K562 (cell line): ENCODE data around the gene ARHGAP25. TPM values are rescaled to one million over a fixed set of nuclear protein-coding genes. Genes with fewer than 3 reads are reported as not detected.

ENCODE experiments used
- ATAC-seq: fragments of 200-7000 bp; cut with Tn5 transposase; 3 replicates; pipeline ENCODE4 v1.9.1; 2020; ENCODE audit warnings: moderate library complexity
- BruUV-seq: library from RNA; stranded (reverse); fragments of 400-500 nt; replicated peaks from 2 replicates; lab custom pipeline; 2021; lab: Mats Ljungman, UMichigan
- CTCF ChIA-PET: fragments of 300-600 bp; formaldehyde crosslinking; extraction: SDS; loops from one replicate; lab custom pipeline; 2021; ENCODE audit warnings: low intra/inter-chr PET ratio; lab: Yijun Ruan, JAX
- POLR2A ChIA-PET: fragments of 300-600, 350-650 bp; sonication (Branson Sonifier 250); formaldehyde crosslinking; extraction: SDS; loops from one replicate; lab custom pipeline; 2021; ENCODE audit warnings: antibody characterized with exemption, inconsistent platforms; lab: Yijun Ruan, JAX
- DNase-seq, 4 experiments: peaks; one replicate each; pipeline versions ENCODE4 v3.0.0 to v3.0.0-alpha.2; 2011 to 2018; ENCODE audit warnings: low spot score in 3 of 4, mixed read lengths in 3 of 4; ENCODE audit errors: extremely low read depth in 1 of 4
- FAIRE-seq: peaks from 2 replicates; lab custom pipeline; 2011; peaks lifted over from hg19 to GRCh38; lab: Jason Lieb, UNC
- H2AFZ ChIP-seq: 2 replicates; pipeline ENCODE4 v1.6.0; 2011; ENCODE audit warnings: low read depth, low read length, control low read depth, inconsistent platforms
- H3K27ac ChIP-seq: fragments of 200-600 bp; 3 replicates; pipeline ENCODE4 v1.8.0; 2011; ENCODE audit warnings: low read depth, mild to moderate bottlenecking, control low read depth, inconsistent platforms, low read length, moderate library complexity, mixed read lengths; ENCODE audit errors: extremely low read depth
- H3K27me3 ChIP-seq, 2 experiments: fragments of 300-600 bp in 1 of 2; 2 replicates in 1 of 2; 3 replicates in 1 of 2; pipeline versions ENCODE4 v1.6.0 to v1.8.0; 2011; ENCODE audit warnings: inconsistent platforms in 2 of 2, low read length in 2 of 2, mild to moderate bottlenecking in 1 of 2, mixed read lengths in 1 of 2, moderate library complexity in 1 of 2; ENCODE audit not compliant: control insufficient read depth in 2 of 2, insufficient read depth in 2 of 2
- H3K36me3 ChIP-seq: fragments of 300-600 bp; 3 replicates; pipeline ENCODE4 v1.8.0; 2011; ENCODE audit warnings: mild to moderate bottlenecking, low read length, inconsistent platforms; ENCODE audit not compliant: control insufficient read depth, insufficient read depth
- H3K4me1 ChIP-seq, 2 experiments: fragments of 200-600 bp in 1 of 2; replicated peaks in 1 of 2; 2 replicates in 1 of 2; 3 replicates in 1 of 2; pipeline versions ENCODE4 v1.5.1 to v1.8.0; 2011; ENCODE audit warnings: inconsistent platforms in 2 of 2, low read length in 2 of 2, mild to moderate bottlenecking in 1 of 2, mixed read lengths in 1 of 2, moderate library complexity in 1 of 2; ENCODE audit not compliant: control insufficient read depth in 2 of 2, insufficient read depth in 2 of 2
- H3K4me2 ChIP-seq: 2 replicates; pipeline ENCODE4 v1.6.1; 2011; ENCODE audit warnings: low read length, control low read depth, inconsistent platforms, mixed read lengths; ENCODE audit not compliant: insufficient read depth
- H3K4me3 ChIP-seq: fragments of 200-600 bp; sonication (generic), shearing (Covaris generic); 2 replicates; pipeline ENCODE4 v1.5.1; 2016; ENCODE audit warnings: control low read depth, inconsistent platforms
- H3K79me2 ChIP-seq: fragments of 200-600 bp; 3 replicates; pipeline ENCODE4 v1.8.0; 2011; ENCODE audit warnings: low read length, inconsistent platforms; ENCODE audit not compliant: control insufficient read depth, insufficient read depth
- H3K9ac ChIP-seq, 2 experiments: 2 replicates each; pipeline versions ENCODE4 v1.6.0 to v1.6.1; 2011; ENCODE audit warnings: low read depth in 2 of 2, low read length in 2 of 2, control low read depth in 1 of 2, inconsistent platforms in 1 of 2, mild to moderate bottlenecking in 1 of 2, mixed read lengths in 1 of 2; ENCODE audit not compliant: insufficient read depth in 1 of 2
- H3K9me1 ChIP-seq: one replicate; pipeline ENCODE4 v1.6.0; 2011; ENCODE audit warnings: inconsistent platforms, mild to moderate bottlenecking, low read length, moderate library complexity; ENCODE audit not compliant: control insufficient read depth, insufficient read depth
- H3K9me3 ChIP-seq: replicated peaks from 2 replicates; pipeline ENCODE4 v1.5.1; 2011; ENCODE audit warnings: low read depth, low read length, inconsistent platforms; ENCODE audit not compliant: control insufficient read depth, insufficient read depth
- H4K20me1 ChIP-seq: replicated peaks from 2 replicates; pipeline ENCODE4 v1.6.1; 2011; ENCODE audit warnings: low read length, inconsistent platforms, mixed read lengths; ENCODE audit not compliant: control insufficient read depth, insufficient read depth
- CHD2 ChIP-seq: IDR thresholded peaks from 2 replicates; pipeline ENCODE4 v1.6.1; 2011; ENCODE audit warnings: low read depth, low read length
- FIP1L1 ChIP-seq: fragments of 200-400 bp; formaldehyde crosslinking; IDR thresholded peaks from 2 replicates; pipeline ENCODE4 v1.6.1; 2018; ENCODE audit warnings: mild to moderate bottlenecking, low read depth, low read length; ENCODE audit not compliant: poor library complexity, severe bottlenecking
- FOXA1 ChIP-seq: fragments of 450-650 bp; IDR thresholded peaks from 2 replicates; pipeline ENCODE4 v1.6.1; 2016; ENCODE audit warnings: mild to moderate bottlenecking, borderline replicate concordance
- IFI16 ChIP-seq: fragments of 250-450 bp; sonication (Bioruptor Pico); IDR thresholded peaks from 2 replicates; pipeline ENCODE4 v2.1.2; 2022; ENCODE audit warnings: mild to moderate bottlenecking, inconsistent platforms
- MYNN ChIP-seq, 2 experiments: sonication (generic); formaldehyde crosslinking in 1 of 2; IDR thresholded peaks; 2 replicates each; pipeline versions ENCODE4 v1.5.0 to v1.6.1; 2016 to 2020; ENCODE audit warnings: antibody characterized with exemption in 1 of 2, missing genetic modification reagents in 1 of 2
- NCOA2 ChIP-seq, 2 experiments: fragments of 450-650 bp; IDR thresholded peaks; 2 replicates each; pipeline ENCODE4 v1.6.1; 2018; ENCODE audit warnings: mild to moderate bottlenecking in 2 of 2, moderate library complexity in 1 of 2; ENCODE audit not compliant: partially characterized antibody in 2 of 2
- NUFIP1 ChIP-seq: fragments of 450-650 bp; IDR thresholded peaks from 2 replicates; pipeline ENCODE4 v1.6.1; 2018; ENCODE audit not compliant: partially characterized antibody
- PHB2 ChIP-seq: fragments of 450-650 bp; IDR thresholded peaks from 2 replicates; pipeline ENCODE4 v1.6.1; 2017; ENCODE audit warnings: low read depth
- PRMT5 ChIP-seq: sonication (generic); formaldehyde crosslinking; IDR thresholded peaks from 2 replicates; pipeline ENCODE4 v1.5.0; 2020; ENCODE audit warnings: missing genetic modification reagents
- SP1 ChIP-seq: sonication (generic); formaldehyde crosslinking; IDR thresholded peaks from 2 replicates; pipeline ENCODE4 v1.8.1; 2022; ENCODE audit warnings: mild to moderate bottlenecking, missing genetic modification reagents
- THRAP3 ChIP-seq: fragments of 450-650 bp; IDR thresholded peaks from 2 replicates; pipeline ENCODE4 v1.6.1; 2016; ENCODE audit warnings: mild to moderate bottlenecking, inconsistent platforms, borderline replicate concordance
- WGBS: fragments of 100-300 bp; shearing (Covaris generic); methylation state at CpG from one replicate; pipeline ENCODE4 v1.1.6; 2016; ENCODE audit warnings: low coverage, mixed read lengths; ENCODE audit not compliant: insufficient coverage; ENCODE audit errors: missing lambda C conversion rate; 5-methylcytosine and 5-hydroxymethylcytosine counted together
- in situ Hi-C: fragments of 300-500 bp; cut with MboI; formaldehyde crosslinking; loops from 4 replicates; pipeline ENCODE4 v1.15.0; 2018; ENCODE audit warnings: inconsistent platforms, mixed read lengths
- intact Hi-C: fragments of 100-400 bp; cut with micrococcal nuclease; formaldehyde crosslinking; loops from 2 replicates; pipeline ENCODE4 v1.14.2; 2022
- polyA plus RNA-seq, 8 experiments: library from polyadenylated mRNA; depleted of rRNA in 4 of 8; stranded (reverse) in 5 of 8; unstranded in 3 of 8; fragments of >200 nt; fragmentation: Nextera tagmentation in 2 of 8; fragmentation: Illumina TruSeq in 1 of 8; extraction: Ambion mirVana in 2 of 8; extraction: Trizol in 1 of 8; gene quantifications; 2 replicates each; pipeline versions ENCODE4 v1.2.1 to v1.2.3, GENCODE V29; 2011 to 2014; ENCODE audit warnings: inconsistent platforms in 1 of 8, missing spikeins in 1 of 8
- total RNA-seq, 7 experiments: library from RNA; depleted of rRNA in 6 of 7; stranded (reverse); fragments of >200 nt in 6 of 7; fragmentation: Illumina TruSeq in 2 of 7; extraction: Trizol in 2 of 7; gene quantifications; 2 replicates each; pipeline versions ENCODE4 v1.2.1 to v1.2.3, GENCODE V29; 2011 to 2021; ENCODE audit warnings: low replicate concordance in 1 of 7
- TF ChIP-seq, protein P1 (sequence below): sonication (generic); formaldehyde crosslinking; IDR thresholded peaks from 2 replicates; pipeline ENCODE4 v1.8.0; 2022; ENCODE audit warnings: mild to moderate bottlenecking, low read depth, missing genetic modification reagents
- TF ChIP-seq, protein P2 (sequence below): fragments of 250-450 bp; sonication (Bioruptor Pico); IDR thresholded peaks from 2 replicates; pipeline ENCODE4 v1.9.0; 2021; ENCODE audit warnings: mild to moderate bottlenecking
- TF ChIP-seq, protein P3 (sequence below): fragments of 250-450 bp; sonication (Bioruptor Pico); IDR thresholded peaks from 2 replicates; pipeline ENCODE4 v1.5.0; 2020; ENCODE audit warnings: mild to moderate bottlenecking

ARHGAP25 gene
- total and polyA plus RNA-seq, 9 of the 15 experiments (the other 6 are each of a cell fraction or from before 2014, with no cell fraction given): 4.9 to 14.8 (median 10.7) TPM

GRCh38 chr2:68734176-68734575 lies 435 bp upstream of the ARHGAP25 start:
- no peak overlapping the region for H3K27ac ChIP-seq
- H3K36me3 ChIP-seq: no peaks in the 10 kb centered on the region
- no peaks in the 10 kb centered on the region for H3K9me1 ChIP-seq
- in situ Hi-C loops: no loop called here
- no peaks in the 10 kb centered on the region for H3K27me3 ChIP-seq
- ChIA-PET POLR2A (interaction anchor here (0.7 to 1.3 kb wide), 3 partner anchors 10 to 173 kb away, joined by 3 to 5 read pairs (median 3); no protein-coding TSS in a partner anchor), CTCF (no interaction called here)
- H3K9me3 ChIP-seq: no peaks in the 10 kb centered on the region
- TF ChIP-seq NCOA2 (IDR thresholded peaks at IDR 0.05; ENCODE audit: partially characterized antibody in 2 of 2): no peak
- no peaks in the 10 kb centered on the region for H3K79me2 ChIP-seq
- H3K4me3 ChIP-seq: no peak overlapping the region
- ATAC-seq: no peak
- peaks cover 0 to 8% of the 10 kb centered on the region in 2 experiments; a peak in 4 of 5 replicates for H3K4me1 ChIP-seq
- no peak overlapping the region for H3K4me2 ChIP-seq
- no peak for DNase-seq
- no peaks in the 10 kb centered on the region for H4K20me1 ChIP-seq
- no peak overlapping the region; the same call in 1 of the 2 replicates for H2AFZ ChIP-seq
- no peak for FAIRE-seq
- intact Hi-C loops: no loop called here
- no TSS peak for BruUV-seq
- 35% methylated on average over 3 of the region's 3 CpGs for WGBS
- H3K9ac ChIP-seq: no peak overlapping the region

DNA sequence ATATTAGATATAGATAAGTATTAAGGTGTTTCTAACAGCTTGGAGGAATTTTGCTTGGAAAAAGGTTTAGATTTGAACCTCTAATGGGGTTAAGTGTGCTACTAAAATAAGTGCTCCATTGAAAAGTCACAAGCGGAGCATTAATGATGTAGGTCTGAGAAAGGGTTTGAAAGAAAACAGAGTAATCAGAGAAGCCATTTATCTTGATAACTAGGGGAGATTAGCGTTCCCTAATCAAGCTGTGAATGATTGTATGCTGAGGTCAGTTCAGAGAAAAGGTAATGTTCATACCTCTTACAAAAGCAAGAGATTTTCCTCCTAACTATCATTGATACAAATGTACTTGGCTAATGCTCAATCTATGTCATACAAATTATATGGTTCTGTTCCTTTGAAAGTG lies 1.5 kb downstream of the ARHGAP25 start:
- POLR2A ChIA-PET: interaction anchor here (1.0 kb wide), 1 partner anchor 12 kb away, joined by 3 read pairs; no protein-coding TSS in a partner anchor
- no peak overlapping the region for H3K27ac ChIP-seq
- TF ChIP-seq THRAP3 (no peak), PRMT5 (CRISPR knock-in tag) (no peak), CHD2 (no peak), FIP1L1 (no peak), FOXA1 (no peak), MYNN (IDR thresholded peaks at IDR 0.05) (no peak), MYNN (CRISPR knock-in tag; IDR thresholded peaks at IDR 0.05) (no peak), SP1 (no peak), PHB2 (no peak), IFI16 (CRISPR knock-in tag) (no peak), NUFIP1 (no peak)
- TF ChIP-seq, protein P1, sequence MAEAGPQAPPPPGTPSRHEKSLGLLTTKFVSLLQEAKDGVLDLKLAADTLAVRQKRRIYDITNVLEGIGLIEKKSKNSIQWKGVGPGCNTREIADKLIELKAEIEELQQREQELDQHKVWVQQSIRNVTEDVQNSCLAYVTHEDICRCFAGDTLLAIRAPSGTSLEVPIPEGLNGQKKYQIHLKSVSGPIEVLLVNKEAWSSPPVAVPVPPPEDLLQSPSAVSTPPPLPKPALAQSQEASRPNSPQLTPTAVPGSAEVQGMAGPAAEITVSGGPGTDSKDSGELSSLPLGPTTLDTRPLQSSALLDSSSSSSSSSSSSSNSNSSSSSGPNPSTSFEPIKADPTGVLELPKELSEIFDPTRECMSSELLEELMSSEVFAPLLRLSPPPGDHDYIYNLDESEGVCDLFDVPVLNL: no peak
- TF ChIP-seq, protein P2, sequence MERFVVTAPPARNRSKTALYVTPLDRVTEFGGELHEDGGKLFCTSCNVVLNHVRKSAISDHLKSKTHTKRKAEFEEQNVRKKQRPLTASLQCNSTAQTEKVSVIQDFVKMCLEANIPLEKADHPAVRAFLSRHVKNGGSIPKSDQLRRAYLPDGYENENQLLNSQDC: no peak
- TF ChIP-seq, protein P3, sequence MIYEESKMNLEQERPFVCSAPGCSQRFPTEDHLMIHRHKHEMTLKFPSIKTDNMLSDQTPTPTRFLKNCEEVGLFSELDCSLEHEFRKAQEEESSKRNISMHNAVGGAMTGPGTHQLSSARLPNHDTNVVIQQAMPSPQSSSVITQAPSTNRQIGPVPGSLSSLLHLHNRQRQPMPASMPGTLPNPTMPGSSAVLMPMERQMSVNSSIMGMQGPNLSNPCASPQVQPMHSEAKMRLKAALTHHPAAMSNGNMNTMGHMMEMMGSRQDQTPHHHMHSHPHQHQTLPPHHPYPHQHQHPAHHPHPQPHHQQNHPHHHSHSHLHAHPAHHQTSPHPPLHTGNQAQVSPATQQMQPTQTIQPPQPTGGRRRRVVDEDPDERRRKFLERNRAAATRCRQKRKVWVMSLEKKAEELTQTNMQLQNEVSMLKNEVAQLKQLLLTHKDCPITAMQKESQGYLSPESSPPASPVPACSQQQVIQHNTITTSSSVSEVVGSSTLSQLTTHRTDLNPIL (CRISPR knock-in tag): no peak

More for the DNA sequence above, 1.5 kb downstream of the ARHGAP25 start:
- 20% methylated on average over 2 of the region's 2 CpGs for WGBS
- Histone ChIP-seq H4K20me1 (no peaks in the 10 kb centered on the region), H3K36me3 (no peaks in the 10 kb centered on the region), H3K4me3 (no peak overlapping the region), H3K27me3 (no peaks in the 10 kb centered on the region), H3K4me1 (peaks cover 0 to 13% of the 10 kb centered on the region in 2 experiments; a peak in 4 of 5 replicates), H3K9ac (no peak overlapping the region), H3K79me2 (no peaks in the 10 kb centered on the region), H3K9me1 (no peaks in the 10 kb centered on the region), H3K9me3 (no peaks in the 10 kb centered on the region), H2AFZ (no peak overlapping the region), H3K4me2 (no peak overlapping the region)
- FAIRE-seq (no peak), DNase-seq (no peak), ATAC-seq (no peak)
- CTCF ChIA-PET: no interaction called here
- in situ Hi-C loops: no loop called here
- intact Hi-C loops: no loop called here
- BruUV-seq: no TSS peak
